Stomach smooth muscle (tissue), 2 donors: ENCODE results near the gene MAST3.

Experiments
- H3K27ac ChIP-seq: one replicate; pipeline ENCODE4 v1.7.0; 2013; ENCODE audit warnings: mild to moderate bottlenecking, low read length, inconsistent platforms
- H3K27me3 ChIP-seq, 2 donors: one replicate each; pipeline ENCODE4 v1.7.0; 2013; ENCODE audit warnings: low read length in 2 of 2; ENCODE audit not compliant: insufficient read depth in 2 of 2, control insufficient read depth in 1 of 2
- H3K36me3 ChIP-seq, 2 donors: one replicate each; pipeline ENCODE4 v1.7.0; 2013; ENCODE audit warnings: low read length in 2 of 2; ENCODE audit not compliant: control insufficient read depth in 2 of 2, insufficient read depth in 2 of 2
- H3K4me1 ChIP-seq: one replicate; pipeline ENCODE4 v1.7.0; 2013; ENCODE audit warnings: low read length; ENCODE audit not compliant: control insufficient read depth, insufficient read depth
- H3K4me3 ChIP-seq, 2 donors: one replicate each; pipeline ENCODE4 v1.7.0; 2013; ENCODE audit warnings: low read length in 2 of 2
- H3K9ac ChIP-seq, 2 donors: one replicate each; pipeline ENCODE4 v1.7.0; 2013; ENCODE audit warnings: low read length in 2 of 2, mild to moderate bottlenecking in 1 of 2
- H3K9me3 ChIP-seq, 2 donors: one replicate each; pipeline ENCODE4 v1.7.0; 2013; ENCODE audit warnings: low read length in 2 of 2; ENCODE audit not compliant: control insufficient read depth in 2 of 2
- donor health status: healthy.
- donor health status: Pancreatic carcinoma.

MAST3 gene

DNA sequence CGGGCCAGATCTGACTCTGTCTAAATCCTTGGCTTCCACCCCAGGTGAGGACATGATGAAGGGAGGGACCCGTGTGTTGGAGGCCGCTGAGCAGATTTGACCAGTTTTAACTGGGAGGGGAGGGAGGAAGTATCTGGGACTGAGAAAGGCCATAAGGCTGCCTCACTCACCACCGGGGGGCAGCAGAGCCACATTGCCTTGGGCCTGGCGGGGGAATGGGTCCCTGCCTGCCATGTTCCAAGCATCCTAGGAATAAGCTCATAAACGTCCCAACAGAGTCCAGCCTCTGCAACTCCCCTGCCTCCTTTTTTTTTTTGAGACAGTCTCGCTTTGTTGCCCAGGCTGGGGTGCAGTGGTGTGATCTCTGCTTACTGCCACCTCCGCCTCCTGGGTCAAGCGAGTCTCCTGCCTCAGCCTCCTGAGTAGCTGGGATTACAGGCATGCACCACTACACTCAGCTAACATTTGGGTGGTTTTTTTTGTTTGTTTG lies 15.5 kb downstream of the MAST3 start:
- Histone ChIP-seq H3K9me3 (no peaks in the 10 kb centered on the region), H3K27me3 (peaks cover 8 to 21% of the 10 kb centered on the region in 2 donors), H3K4me3 (no peak overlapping the region), H3K4me1 (peaks cover 23% of the 10 kb centered on the region), H3K27ac (no peak overlapping the region), H3K36me3 (no peaks in the 10 kb centered on the region), H3K9ac (no peak overlapping the region)

DNA sequence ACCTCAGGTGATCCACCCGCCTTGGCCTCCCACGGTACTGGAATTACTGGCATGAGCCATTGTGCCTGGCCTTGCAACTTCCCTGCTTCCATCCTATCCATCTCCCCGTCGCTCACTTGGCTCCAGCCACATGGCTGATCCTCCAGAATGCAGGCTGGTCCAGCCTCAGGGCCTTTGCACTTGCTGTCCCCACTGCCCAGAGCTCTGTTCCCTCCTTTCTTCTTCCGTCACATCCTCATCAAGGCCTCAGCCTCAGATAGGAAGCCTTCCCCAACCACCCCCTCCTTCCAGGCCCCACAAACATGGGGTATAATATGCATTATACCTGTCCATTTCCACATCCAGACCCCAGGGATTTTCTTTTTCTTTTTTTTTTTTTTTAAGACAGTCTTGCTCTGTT lies 16.2 kb downstream of the MAST3 start:
- H3K4me3 ChIP-seq, result no peak overlapping the region
- H3K9ac ChIP-seq, result peak overlapping the region in 1 of 2 donors; percentile 21
- no peaks in the 10 kb centered on the region for H3K9me3 ChIP-seq
- peaks cover 31% of the 10 kb centered on the region for H3K4me1 ChIP-seq
- H3K27ac ChIP-seq, result no peak overlapping the region
- peaks cover 8 to 21% of the 10 kb centered on the region in 2 donors for H3K27me3 ChIP-seq
- H3K36me3 ChIP-seq, result no peaks in the 10 kb centered on the region

DNA sequence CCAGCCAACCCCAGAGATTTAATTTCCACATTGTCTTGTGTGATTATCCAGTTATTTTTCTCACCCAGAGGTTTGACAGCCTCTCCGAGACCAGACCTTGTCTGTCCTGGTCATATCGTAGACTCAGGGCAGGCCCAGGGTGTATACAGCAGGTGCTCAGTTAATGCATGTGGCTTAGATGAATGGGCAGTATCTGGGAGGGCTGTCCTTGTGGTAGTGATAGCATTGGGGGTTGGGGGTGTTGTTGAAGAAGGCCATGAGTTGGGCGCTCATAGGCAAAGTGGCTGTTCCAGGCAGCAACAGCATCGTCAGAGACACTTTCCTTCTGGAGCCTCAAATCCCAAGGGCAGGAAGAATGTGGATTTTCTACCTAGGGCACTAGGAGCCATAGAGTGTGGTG lies 16.9 kb downstream of the MAST3 start:
- Histone ChIP-seq H3K4me1 (peaks cover 34% of the 10 kb centered on the region), H3K9ac (no peak overlapping the region), H3K36me3 (no peaks in the 10 kb centered on the region), H3K27me3 (peaks cover 6 to 17% of the 10 kb centered on the region in 2 donors), H3K27ac (no peak overlapping the region), H3K4me3 (no peak overlapping the region), H3K9me3 (no peaks in the 10 kb centered on the region)

DNA sequence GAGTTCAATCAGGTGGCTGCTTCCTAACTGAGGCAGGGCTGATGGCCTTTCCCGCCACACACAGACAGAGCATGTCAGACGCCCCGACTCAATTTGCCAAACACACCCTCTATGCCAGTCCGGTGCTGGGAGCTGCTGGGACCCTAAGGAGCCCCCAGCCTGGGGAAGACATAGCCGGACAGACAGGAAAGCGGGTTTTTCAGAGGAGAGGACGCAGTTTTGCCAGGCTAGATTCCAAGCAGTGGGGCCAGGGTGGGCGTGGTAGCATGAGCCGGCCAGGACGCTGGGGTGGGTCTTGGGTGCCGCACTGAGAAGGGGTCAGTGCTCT lies 19.8 kb downstream of the MAST3 start:
- H3K9ac ChIP-seq, result peak overlapping the region; percentile 58 to 67
- peaks cover 21% of the 10 kb centered on the region for H3K4me1 ChIP-seq
- H3K4me3 ChIP-seq, result peak overlapping the region; percentile 58 to 73
- no peaks in the 10 kb centered on the region for H3K27me3 ChIP-seq
- no peak overlapping the region for H3K27ac ChIP-seq
- no peaks in the 10 kb centered on the region for H3K36me3 ChIP-seq
- no peaks in the 10 kb centered on the region for H3K9me3 ChIP-seq

DNA sequence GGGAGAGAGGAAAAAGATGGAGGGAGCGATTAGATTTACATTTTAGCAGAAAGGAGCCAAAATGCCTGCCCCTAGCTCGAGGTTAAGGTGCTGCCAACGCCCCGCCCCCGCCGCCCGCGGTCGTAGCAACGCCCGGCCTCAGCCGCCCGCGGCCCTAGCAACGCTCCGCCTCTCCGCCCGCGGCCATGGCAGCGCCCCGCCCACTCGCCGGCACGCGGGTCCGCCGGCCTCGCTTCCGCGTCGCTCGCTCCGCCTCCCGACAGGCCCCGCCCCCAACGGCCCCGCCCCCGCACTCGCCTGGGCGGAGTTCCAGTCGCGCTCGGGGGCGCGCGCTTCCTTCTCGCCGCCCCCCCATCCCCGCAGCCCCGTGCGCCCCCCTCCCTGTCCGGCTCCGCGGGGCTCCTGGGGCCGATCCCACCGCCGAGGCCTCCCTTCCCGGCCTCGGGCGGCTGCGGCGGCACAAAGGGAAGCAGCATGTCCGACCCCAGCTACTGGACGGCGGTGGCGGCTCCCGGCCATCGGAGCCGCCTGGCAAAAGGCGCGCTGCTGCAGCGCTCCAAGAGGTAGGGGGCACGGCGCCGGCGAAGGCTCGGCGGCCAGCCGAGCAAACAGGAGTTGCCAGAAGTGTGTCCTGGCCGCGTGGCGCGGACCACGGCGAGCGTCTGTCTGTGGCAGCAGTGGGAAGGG lies 20.3 kb downstream of the MAST3 start:
- Histone ChIP-seq H3K9me3 (no peaks in the 10 kb centered on the region), H3K4me1 (peaks cover 21% of the 10 kb centered on the region), H3K9ac (peak overlapping the region; percentile 55 to 67), H3K27ac (no peak overlapping the region), H3K4me3 (peak overlapping the region; percentile 58 to 78), H3K27me3 (no peaks in the 10 kb centered on the region), H3K36me3 (no peaks in the 10 kb centered on the region)

DNA sequence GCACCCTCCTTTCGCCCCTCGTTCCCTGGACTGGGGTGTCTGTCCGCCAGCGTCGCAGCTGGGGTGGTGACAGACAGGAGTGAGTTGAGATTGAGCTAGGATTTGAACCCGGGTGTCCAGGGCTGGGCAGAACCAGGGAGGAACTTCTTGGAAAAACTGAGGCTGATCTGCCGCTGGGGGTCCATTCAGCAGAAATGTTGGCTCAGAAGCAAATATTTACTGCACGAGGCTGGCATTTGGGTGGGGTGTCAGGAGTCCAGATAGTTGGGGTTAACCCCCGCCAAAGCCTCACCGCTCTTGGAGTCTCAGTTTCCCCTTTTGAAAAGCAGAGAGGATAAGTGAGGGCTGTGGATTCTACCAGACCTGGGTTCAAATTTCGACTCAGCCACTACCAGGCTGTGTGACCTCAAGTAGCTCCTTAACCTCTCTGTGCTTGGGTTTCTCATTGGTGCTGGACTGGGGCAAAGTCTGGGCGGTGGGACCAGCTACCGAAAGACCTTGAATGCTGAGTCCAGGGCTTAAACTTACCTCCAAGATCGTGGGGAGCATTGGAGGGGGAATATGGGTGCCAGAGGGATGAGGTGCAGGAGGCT lies 20.9 kb downstream of the MAST3 start:
- peak overlapping the region; percentile 45 to 78 for H3K4me3 ChIP-seq
- H3K9me3 ChIP-seq, result no peaks in the 10 kb centered on the region
- no peak overlapping the region for H3K27ac ChIP-seq
- peaks cover 21% of the 10 kb centered on the region for H3K4me1 ChIP-seq
- no peaks in the 10 kb centered on the region for H3K36me3 ChIP-seq
- peak overlapping the region; percentile 50 to 55 for H3K9ac ChIP-seq
- H3K27me3 ChIP-seq, result no peaks in the 10 kb centered on the region

DNA sequence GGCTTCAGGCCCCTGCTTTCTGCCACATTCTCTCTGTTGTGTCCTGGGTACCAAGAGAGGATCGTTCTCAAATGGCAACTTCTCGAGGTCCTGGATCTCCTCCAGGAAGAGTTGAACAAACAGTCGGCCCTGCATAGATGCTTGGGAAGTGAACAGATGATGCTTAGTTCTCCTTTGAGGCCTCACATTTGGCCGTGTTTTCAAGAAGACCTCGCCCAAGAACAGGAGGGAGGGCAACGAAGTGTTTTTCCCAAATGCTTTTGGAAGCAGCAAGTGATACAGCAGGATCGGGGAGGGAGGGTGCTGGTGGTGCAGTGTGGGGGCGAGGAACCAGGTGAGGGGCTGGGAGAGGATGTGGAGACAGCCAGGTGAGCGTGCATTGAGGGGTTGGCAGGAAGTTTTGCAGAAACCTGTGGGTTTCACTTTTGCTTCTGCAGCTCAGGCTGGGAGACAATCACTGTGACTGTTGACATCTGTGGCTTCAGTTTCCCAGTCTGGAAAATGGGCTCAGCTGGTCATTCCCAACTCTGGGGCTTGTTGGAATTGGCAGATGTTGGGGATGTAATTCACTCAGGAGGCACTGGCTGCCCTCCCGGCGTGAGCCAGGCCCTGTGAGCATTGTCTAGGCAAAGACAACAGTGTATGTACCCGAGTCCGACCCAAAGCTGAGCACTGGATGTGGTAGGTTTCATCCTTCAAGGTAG lies 21.6 kb downstream of the MAST3 start:
- Histone ChIP-seq H3K27ac (no peak overlapping the region), H3K27me3 (no peaks in the 10 kb centered on the region), H3K4me3 (no peak overlapping the region), H3K4me1 (peaks cover 21% of the 10 kb centered on the region), H3K36me3 (peaks cover 0 to 1% of the 10 kb centered on the region in 2 donors), H3K9me3 (no peaks in the 10 kb centered on the region), H3K9ac (peak overlapping the region in 1 of 2 donors; percentile 55)

DNA sequence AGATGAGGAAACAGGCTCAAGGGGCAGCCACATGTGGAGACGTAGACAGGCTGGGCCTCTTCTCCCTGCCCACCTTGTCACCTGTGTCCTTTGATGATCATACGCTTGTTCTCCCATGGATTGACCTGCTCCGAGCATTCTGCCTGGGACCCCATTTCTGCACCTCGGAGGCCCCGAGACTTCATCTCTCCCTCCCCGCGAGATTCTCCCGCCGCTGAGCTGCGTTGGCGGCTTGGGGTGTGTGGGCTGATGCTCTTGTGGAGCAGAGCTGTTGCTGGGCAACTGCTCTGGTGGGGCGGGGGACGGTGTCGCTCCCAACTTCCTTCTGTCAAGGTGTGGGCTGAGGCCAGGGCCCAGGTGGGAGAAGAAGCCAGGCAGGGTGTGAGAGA lies 22.1 kb downstream of the MAST3 start:
- Histone ChIP-seq H3K4me3 (no peak overlapping the region), H3K9ac (no peak overlapping the region), H3K4me1 (peaks cover 21% of the 10 kb centered on the region), H3K36me3 (peaks cover 0 to 5% of the 10 kb centered on the region in 2 donors), H3K27me3 (no peaks in the 10 kb centered on the region), H3K27ac (no peak overlapping the region), H3K9me3 (no peaks in the 10 kb centered on the region)

DNA sequence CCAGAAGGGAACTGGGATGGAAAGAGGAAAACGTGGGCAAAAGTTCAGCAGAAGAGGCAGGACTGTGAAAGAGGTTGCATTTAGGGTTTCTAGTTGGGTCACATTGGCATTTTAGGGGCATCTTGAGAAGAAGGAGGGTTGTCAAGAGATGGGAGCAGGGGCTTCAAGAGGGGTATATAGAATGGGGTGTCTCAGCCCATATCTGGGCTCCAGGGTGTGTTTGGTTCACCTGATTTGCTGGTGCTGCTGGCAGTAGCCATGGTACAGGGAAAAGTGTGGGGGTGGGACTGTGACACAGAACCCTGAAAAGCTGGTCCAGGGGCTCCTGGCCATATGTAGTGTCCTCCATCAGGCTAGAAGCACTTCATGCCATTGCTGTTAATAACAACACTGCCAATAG lies 22.5 kb downstream of the MAST3 start:
- Histone ChIP-seq H3K9ac (no peak overlapping the region), H3K36me3 (peaks cover 0 to 5% of the 10 kb centered on the region in 2 donors), H3K27ac (no peak overlapping the region), H3K4me3 (no peak overlapping the region), H3K4me1 (peaks cover 21% of the 10 kb centered on the region), H3K9me3 (no peaks in the 10 kb centered on the region), H3K27me3 (no peaks in the 10 kb centered on the region)

DNA sequence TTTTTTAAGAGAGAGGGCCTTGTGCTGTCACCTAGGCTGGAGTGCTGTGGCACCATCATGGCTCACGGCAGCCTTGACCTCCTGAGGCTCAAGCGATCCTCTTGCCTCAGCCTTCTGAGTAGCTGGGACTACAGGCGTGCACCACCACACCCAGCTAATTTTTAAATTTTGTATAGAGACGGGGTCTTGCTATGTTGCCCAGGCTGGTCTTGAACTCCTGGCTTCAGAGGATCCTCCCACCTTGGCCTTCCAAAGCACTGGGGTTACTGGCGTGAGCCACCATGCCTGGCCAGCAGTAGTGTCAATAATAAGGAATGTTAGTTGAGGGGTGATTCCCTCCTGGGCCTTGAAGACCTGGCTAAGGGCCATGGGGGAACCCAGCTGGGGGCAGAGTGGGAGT lies 23.6 kb downstream of the MAST3 start:
- Histone ChIP-seq H3K27me3 (no peaks in the 10 kb centered on the region), H3K4me1 (peaks cover 21% of the 10 kb centered on the region), H3K9ac (no peak overlapping the region), H3K36me3 (peaks cover 0 to 5% of the 10 kb centered on the region in 2 donors), H3K9me3 (no peaks in the 10 kb centered on the region), H3K27ac (no peak overlapping the region), H3K4me3 (no peak overlapping the region)

DNA sequence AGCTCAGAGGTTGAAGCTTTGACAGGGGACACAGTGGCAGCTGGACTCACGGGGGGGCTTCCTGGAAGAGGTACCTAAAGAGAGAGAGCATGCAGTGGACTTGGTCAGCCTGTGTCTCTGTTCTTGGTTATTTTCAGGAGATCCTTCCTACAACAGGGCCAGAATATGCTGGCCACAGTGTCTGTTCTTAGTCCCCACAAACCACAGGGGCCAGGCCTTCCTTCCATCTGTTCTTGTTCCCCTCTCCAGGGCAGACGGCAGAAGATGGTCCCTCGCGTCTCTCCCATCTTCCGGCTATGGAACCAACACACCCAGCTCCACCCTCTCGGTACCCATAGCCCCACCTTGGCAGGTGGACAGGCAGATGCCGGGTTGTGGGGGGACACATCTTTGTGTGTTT lies 24.8 kb downstream of the MAST3 start:
- H3K27ac ChIP-seq, result no peak overlapping the region
- peaks cover 0 to 5% of the 10 kb centered on the region in 2 donors for H3K36me3 ChIP-seq
- H3K9me3 ChIP-seq, result no peaks in the 10 kb centered on the region
- no peak overlapping the region for H3K4me3 ChIP-seq
- H3K9ac ChIP-seq, result no peak overlapping the region
- H3K27me3 ChIP-seq, result no peaks in the 10 kb centered on the region
- H3K4me1 ChIP-seq, result peaks cover 15% of the 10 kb centered on the region
